NOMO-1 treated with DMSO at 0.1 percent for 48 hours (cell line): ENCODE measurements around the gene USB1.
"Not testable (repeated sequence)": the region's sequence is repeated elsewhere in the genome, so short reads cannot be mapped to it uniquely, and the experiment has no call there.

Experiments used
- DNase-seq: peaks from one replicate; lab custom pipeline; 2025; ENCODE audit not compliant: unreplicated experiment; lab: John Stamatoyannopoulos, UW

Gene USB1

GRCh38 chr16:57993897-57994296 is 7.3 kb upstream of the USB1 start:
- no peak for DNase-seq

GRCh38 chr16:57994361-57994760 is 6.8 kb upstream of the USB1 start:
- DNase-seq = no peak

GRCh38 chr16:57994778-57995177 is 6.4 kb upstream of the USB1 start:
- DNase-seq = peak; percentile 70

- no peak for DNase-seq
These were observed 5.3 kb upstream of the USB1 start for GRCh38 chr16:57995721-57996405.

GRCh38 chr16:57996406-57997175 is 4.6 kb upstream of the USB1 start:
- no peak for DNase-seq

- no peak for DNase-seq
These were observed 4.1 kb upstream of the USB1 start for GRCh38 chr16:57997176-57997527.

GRCh38 chr16:57997528-57998265 is 3.5 kb upstream of the USB1 start:
- no peak for DNase-seq

- peak; percentile 73 for DNase-seq
These were observed 2.7 kb upstream of the USB1 start for GRCh38 chr16:57998486-57998885.

- DNase-seq = no peak
These were observed 2.2 kb upstream of the USB1 start for GRCh38 chr16:57998992-57999365.

GRCh38 chr16:57999366-57999970 is 1.7 kb upstream of the USB1 start:
- peak; percentile 46 for DNase-seq

GRCh38 chr16:57999971-58000705 is 1.1 kb upstream of the USB1 start, which contains the start of gene ZNF319:
ZNF319 (minus strand) TSS chr16:58000672; CDS start chr16:57998265, 2,407 bp downstream.
- no peak for DNase-seq

- no peak for DNase-seq
These were observed 691 bp downstream of the USB1 start for GRCh38 chr16:58001781-58002415.

- DNase-seq = no peak
These were observed 1.2 kb downstream of the USB1 start for GRCh38 chr16:58002416-58002800.

GRCh38 chr16:58002936-58003335 is 1.7 kb downstream of the USB1 start:
- no peak for DNase-seq

- not testable (repeated sequence) for DNase-seq
These were observed 3.5 kb downstream of the USB1 start for GRCh38 chr16:58004736-58005135.

GRCh38 chr16:58009856-58010416 is 8.7 kb downstream of the USB1 start:
- no peak for DNase-seq

GRCh38 chr16:58010886-58011285 is 9.7 kb downstream of the USB1 start:
- no peak for DNase-seq

- DNase-seq = no peak
These were observed 10.4 kb downstream of the USB1 start for GRCh38 chr16:58011652-58012051.

- no peak for DNase-seq
These were observed 11.3 kb downstream of the USB1 start for GRCh38 chr16:58012481-58012880.
